C4-2B (cell line): Measurements from ENCODE around the gene PROSER2.

ENCODE experiments used
- H3K27ac ChIP-seq: fragments of 450-650 bp; 2 replicates; pipeline ENCODE4 v1.5.1; 2017
- ZFX ChIP-seq: fragments of 450-650 bp; IDR thresholded peaks from 2 replicates; pipeline ENCODE4 v1.6.1; 2017
- TF ChIP-seq, protein P1 (sequence below): fragments of 450-650 bp; conservative IDR thresholded peaks from 2 replicates; pipeline ENCODE4 v1.5.1; 2017; ENCODE audit warnings: mild to moderate bottlenecking

The PROSER2 gene

DNA sequence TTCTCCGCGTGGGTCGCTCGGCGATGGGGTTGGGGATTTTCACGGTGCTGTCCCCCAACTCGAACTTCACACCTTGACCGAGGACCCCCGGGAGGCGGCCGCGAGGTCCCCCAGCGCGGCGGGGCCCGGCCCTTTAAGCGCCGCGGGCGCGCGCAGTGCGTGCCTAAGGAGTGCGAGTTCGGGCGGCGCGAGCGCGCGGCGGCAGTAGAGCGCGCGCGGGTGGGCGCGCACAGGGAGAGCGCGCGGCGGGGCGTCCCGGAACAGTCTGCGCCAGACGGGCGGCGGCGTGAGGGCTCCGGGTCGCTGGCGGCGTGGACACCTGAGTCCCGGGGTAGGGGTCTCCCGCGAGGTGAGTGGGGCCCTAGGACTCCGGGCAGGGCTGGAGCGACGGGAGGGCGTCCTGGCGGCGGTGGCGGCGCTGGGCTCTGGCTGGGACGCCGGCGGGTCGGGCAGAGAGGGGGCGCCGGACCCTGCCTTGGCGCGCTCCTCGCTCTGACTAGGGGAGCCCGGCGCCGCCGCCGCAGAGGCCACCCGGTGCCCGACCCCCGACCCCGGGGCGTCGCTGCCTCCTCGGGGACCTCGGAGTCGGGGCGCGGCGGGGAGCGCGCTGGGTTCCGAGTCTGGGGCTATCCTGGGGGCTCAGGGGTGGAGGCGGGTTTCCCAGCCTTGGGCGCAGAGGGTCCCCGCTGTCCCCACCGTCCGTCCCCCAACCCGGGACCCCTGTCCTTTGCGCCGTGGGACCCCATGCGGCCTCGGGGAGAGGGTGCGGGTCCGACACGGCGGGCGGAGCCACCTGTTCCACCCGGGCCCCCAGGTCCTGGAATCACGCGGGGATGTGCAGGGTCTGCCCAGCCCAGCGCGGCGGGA is at the start of gene PROSER2:
Gene PROSER2 (plus strand): TSS at position 235 of the 867 bp plus-strand sequence. CDS start 28,722 bp downstream, outside the sequence.
- TF ChIP-seq, protein P1, sequence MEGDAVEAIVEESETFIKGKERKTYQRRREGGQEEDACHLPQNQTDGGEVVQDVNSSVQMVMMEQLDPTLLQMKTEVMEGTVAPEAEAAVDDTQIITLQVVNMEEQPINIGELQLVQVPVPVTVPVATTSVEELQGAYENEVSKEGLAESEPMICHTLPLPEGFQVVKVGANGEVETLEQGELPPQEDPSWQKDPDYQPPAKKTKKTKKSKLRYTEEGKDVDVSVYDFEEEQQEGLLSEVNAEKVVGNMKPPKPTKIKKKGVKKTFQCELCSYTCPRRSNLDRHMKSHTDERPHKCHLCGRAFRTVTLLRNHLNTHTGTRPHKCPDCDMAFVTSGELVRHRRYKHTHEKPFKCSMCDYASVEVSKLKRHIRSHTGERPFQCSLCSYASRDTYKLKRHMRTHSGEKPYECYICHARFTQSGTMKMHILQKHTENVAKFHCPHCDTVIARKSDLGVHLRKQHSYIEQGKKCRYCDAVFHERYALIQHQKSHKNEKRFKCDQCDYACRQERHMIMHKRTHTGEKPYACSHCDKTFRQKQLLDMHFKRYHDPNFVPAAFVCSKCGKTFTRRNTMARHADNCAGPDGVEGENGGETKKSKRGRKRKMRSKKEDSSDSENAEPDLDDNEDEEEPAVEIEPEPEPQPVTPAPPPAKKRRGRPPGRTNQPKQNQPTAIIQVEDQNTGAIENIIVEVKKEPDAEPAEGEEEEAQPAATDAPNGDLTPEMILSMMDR, result no peak; the same call in 1 of the 2 replicates
- TF ChIP-seq ZFX, result no peak
- peak within 1 kb of the TSS; percentile 66 for H3K27ac ChIP-seq

GRCh38 chr10:11773761-11774441 is 49.3 kb upstream of the PROSER2 start:
- H3K27ac ChIP-seq, result no peak overlapping the region
- TF ChIP-seq ZFX, result no peak
- TF ChIP-seq, protein P1, result no peak

DNA sequence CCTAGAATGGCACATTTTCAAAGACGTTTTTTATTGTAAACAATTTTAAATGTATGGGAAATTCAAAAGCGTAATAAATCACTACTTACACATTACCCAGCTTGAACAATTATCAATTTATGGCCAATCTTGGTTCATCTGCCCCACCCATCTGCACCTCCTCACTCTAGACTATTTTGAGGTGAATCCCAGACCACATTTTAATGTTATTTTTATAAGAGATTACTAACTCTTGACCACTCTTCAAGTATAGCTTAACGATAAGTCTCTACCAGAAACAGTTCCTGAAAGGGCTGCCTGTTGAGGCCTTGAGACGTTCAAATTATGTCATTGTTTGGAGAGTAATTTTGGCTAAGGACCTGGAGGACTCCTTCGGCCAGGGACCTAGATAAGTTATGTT is 47.7 kb upstream of the PROSER2 start:
- TF ChIP-seq, protein P1, result no peak
- no peak for TF ChIP-seq ZFX
- H3K27ac ChIP-seq, result no peak overlapping the region

GRCh38 chr10:11776080-11776479 is 47.1 kb upstream of the PROSER2 start:
- TF ChIP-seq, protein P1, result no peak
- TF ChIP-seq ZFX, result no peak
- H3K27ac ChIP-seq, result no peak overlapping the region

DNA sequence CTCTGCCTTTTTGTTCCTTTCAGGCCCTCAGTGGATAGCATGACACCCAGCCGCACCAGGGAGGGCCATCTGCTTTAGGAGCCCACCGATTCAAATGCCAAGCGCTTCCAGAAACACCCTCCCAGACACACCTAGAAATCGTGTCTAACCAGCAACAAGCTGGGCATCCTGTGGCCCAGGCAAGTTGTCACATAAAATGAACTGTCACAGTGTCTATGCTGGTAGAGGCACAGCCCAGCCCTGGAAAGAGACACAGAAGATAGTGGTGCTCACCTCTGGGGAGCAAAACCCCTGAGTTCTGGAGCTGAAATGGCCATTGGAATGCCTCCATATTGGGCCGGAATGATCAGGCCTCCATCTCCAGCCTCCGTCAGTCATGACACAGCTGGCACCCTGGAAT is 42.0 kb upstream of the PROSER2 start:
- H3K27ac ChIP-seq, result no peak overlapping the region

DNA sequence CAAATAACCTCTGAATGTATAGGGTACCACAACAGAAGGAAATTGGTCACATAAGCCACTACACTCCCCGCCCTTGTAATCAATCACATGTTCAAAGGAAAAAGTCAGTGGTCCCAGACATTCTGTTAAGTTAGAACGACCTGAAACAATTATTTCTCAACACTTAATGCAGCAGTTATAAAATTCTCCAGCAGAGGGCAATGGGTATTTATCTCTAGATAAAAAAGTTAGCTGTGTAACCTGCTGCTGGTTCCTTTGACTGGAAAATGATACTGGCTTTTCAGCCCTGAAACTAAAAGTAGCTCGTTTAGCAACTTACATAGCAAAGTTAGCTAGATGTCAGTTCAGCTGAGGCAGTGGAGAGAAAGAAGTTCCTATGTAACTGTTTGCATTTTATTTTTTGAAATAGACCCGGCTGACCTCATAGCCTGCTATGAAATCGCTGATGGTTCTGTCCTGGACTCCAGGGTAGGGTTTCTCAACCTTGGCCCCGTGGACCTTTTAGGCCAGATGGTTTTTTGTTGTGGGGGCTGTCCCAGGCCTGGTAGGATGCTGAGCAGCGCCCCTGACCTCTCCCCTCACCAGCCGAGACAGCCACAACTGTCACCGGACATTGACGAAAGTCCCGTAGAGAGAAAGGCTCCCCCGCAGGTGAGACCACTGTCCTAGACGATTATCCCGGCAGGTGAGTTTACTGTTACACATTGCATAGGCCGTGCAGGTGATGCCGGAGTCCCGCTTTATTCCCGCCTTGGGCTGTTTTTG is 40.2 kb upstream of the PROSER2 start:
- H3K27ac ChIP-seq, result no peak overlapping the region
- TF ChIP-seq, protein P1, result peak; percentile 89
- no peak for TF ChIP-seq ZFX

More for the DNA sequence above, 42.0 kb upstream of the PROSER2 start:
- TF ChIP-seq, protein P1, result no peak
- no peak for TF ChIP-seq ZFX

- TF ChIP-seq, protein P1, result no peak
- no peak for TF ChIP-seq ZFX
- H3K27ac ChIP-seq, result no peak overlapping the region
Observed at GRCh38 chr10:11783558-11783865, 39.6 kb upstream of the PROSER2 start.
